ENCODE data around the gene DPEP3. TPM values are rescaled to one million over a fixed set of nuclear protein-coding genes. Genes with fewer than 3 reads are reported as not detected.

Gene DPEP3
- polyA plus RNA-seq, 3 donors, result 0.20 to 1.8 (median 0.25) TPM

DNA sequence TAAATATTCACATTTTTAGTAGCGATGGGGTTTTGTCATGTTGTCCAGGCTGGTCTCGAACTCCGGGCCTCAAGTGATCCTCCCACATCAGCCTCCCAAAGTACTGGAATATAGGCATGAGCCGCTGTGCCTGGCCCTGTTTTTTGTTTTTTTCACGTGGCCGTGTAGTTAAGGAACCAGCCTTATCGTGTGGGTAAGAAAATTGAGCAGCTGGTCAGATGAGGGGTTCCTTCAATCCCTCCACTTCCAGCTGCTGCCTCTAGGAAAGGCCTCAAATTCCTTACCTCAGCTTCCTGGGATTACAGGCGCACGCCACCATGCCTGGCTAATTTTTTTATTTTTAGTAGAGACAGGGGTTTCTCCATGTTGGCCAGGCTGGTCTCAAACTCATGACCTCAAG, 24.9 kb upstream of the DPEP3 start:
- peak overlapping the region; percentile 17 to 67 for H3K4me3 Mint-ChIP-seq
- Histone ChIP-seq H3K27ac (ENCODE audit: low read depth in 1 of 2, low read length in 2 of 2) (peak overlapping the region; percentile 93 to 97), H3K4me3 (replicated peaks in 1 of 3; ENCODE audit: low read depth in 2 of 3, low read length in 3 of 3) (peak overlapping the region in 1 of 3 experiments; percentile 26), H3K9me3 (replicated peaks in 1 of 2; ENCODE audit: control insufficient read depth in 1 of 2, insufficient read depth in 1 of 2, low read length in 2 of 2) (no peaks in the 10 kb centered on the region), H3K27me3 (ENCODE audit: control insufficient read depth in 2 of 2, insufficient read depth in 2 of 2, low read length in 2 of 2) (no peaks in the 10 kb centered on the region), H3K79me2 (ENCODE audit: insufficient read depth, low read length) (no peaks in the 10 kb centered on the region), H4K20me1 (ENCODE audit: insufficient read depth, low read length) (no peaks in the 10 kb centered on the region), H3K4me1 (ENCODE audit: control insufficient read depth in 1 of 2, insufficient read depth in 2 of 2, low read length in 2 of 2) (peaks cover 59 to 63% of the 10 kb centered on the region in 2 donors), H3K36me3 (replicated peaks in 1 of 2; ENCODE audit: control insufficient read depth in 1 of 2, insufficient read depth in 2 of 2, low read length in 2 of 2) (no peaks in the 10 kb centered on the region), H2AFZ (ENCODE audit: insufficient read depth, low read depth, low read length, poor library complexity, severe bottlenecking) (no peak overlapping the region), H3K4me2 (replicated peaks; ENCODE audit: extremely low read depth, low read length, poor library complexity, severe bottlenecking) (no peak overlapping the region), H3K9ac (ENCODE audit: insufficient read depth, low read length, poor library complexity, severe bottlenecking) (peak overlapping the region; percentile 62)
- WGBS (ENCODE audit: insufficient coverage), result no CpG with 5 or more reads among the region's 9 CpGs
- peaks cover 52% of the 10 kb centered on the region for H3K4me1 Mint-ChIP-seq
- H3K36me3 Mint-ChIP-seq, result peaks cover 0 to 3% of the 10 kb centered on the region in 2 donors
- H3K27me3 Mint-ChIP-seq (ENCODE audit: low read depth in 3 of 3), result peaks cover 0 to 3% (median 0%) of the 10 kb centered on the region in 3 donors
- no peak for TF ChIP-seq CTCF (IDR thresholded peaks at IDR 0.05)
- peak overlapping the region; percentile 99 to 100 (median 99) for H3K27ac Mint-ChIP-seq
- intact Hi-C loops (cut with micrococcal nuclease), result no loop called here
- no peak for DNase-seq
- peaks cover 0 to 5% (median 0%) of the 10 kb centered on the region in 7 donors for H3K9me3 Mint-ChIP-seq

DNA sequence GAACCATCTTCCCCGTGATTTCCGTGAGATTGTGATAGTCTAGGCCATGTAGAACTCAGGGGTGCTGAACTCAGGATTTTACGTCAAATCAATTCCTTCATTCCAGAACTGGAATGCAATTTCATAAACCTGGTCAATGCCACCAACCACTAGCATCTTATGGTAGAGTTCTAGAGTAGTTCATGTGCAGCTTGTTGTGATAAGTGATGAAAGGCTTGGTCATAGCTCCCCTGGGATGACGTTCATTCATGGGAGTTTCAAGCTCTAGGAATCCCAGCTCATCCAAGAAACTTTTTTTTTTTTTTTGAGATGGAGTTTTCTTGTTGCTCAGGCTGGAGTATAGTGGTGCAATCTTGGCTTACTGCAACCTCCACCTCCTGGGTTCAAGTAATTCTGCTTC, 22.7 kb upstream of the DPEP3 start:
- WGBS (ENCODE audit: insufficient coverage), result no CpG with 5 or more reads among the region's 4 CpGs
- Mint-ChIP-seq H3K4me3 (no peak overlapping the region), H3K27ac (no peak overlapping the region), H3K36me3 (peaks cover 0 to 11% of the 10 kb centered on the region in 2 donors), H3K9me3 (peaks cover 0 to 10% (median 2%) of the 10 kb centered on the region in 7 donors), H3K4me1 (peaks cover 59% of the 10 kb centered on the region), H3K27me3 (ENCODE audit: low read depth in 3 of 3) (peaks cover 0 to 3% (median 0%) of the 10 kb centered on the region in 3 donors)
- no peaks in the 10 kb centered on the region for H3K36me3 ChIP-seq (replicated peaks in 1 of 2; ENCODE audit: control insufficient read depth in 1 of 2, insufficient read depth in 2 of 2, low read length in 2 of 2)
- H3K27me3 ChIP-seq (ENCODE audit: control insufficient read depth in 2 of 2, insufficient read depth in 2 of 2, low read length in 2 of 2), result no peaks in the 10 kb centered on the region
- peaks cover 15% of the 10 kb centered on the region for H3K79me2 ChIP-seq (ENCODE audit: insufficient read depth, low read length)
- no peak for DNase-seq
- H3K4me2 ChIP-seq (replicated peaks; ENCODE audit: extremely low read depth, low read length, poor library complexity, severe bottlenecking), result no peak overlapping the region
- no peak overlapping the region for H3K4me3 ChIP-seq (replicated peaks in 1 of 3; ENCODE audit: low read depth in 2 of 3, low read length in 3 of 3)
- no peak for TF ChIP-seq CTCF (IDR thresholded peaks at IDR 0.05)
- H3K9me3 ChIP-seq (replicated peaks in 1 of 2; ENCODE audit: control insufficient read depth in 1 of 2, insufficient read depth in 1 of 2, low read length in 2 of 2), result peaks cover 0 to 5% of the 10 kb centered on the region in 2 donors
- H4K20me1 ChIP-seq (ENCODE audit: insufficient read depth, low read length), result no peaks in the 10 kb centered on the region
- H2AFZ ChIP-seq (ENCODE audit: insufficient read depth, low read depth, low read length, poor library complexity, severe bottlenecking), result no peak overlapping the region
- H3K27ac ChIP-seq (ENCODE audit: low read depth in 1 of 2, low read length in 2 of 2), result no peak overlapping the region
- H3K4me1 ChIP-seq (ENCODE audit: control insufficient read depth in 1 of 2, insufficient read depth in 2 of 2, low read length in 2 of 2), result peaks cover 73 to 78% of the 10 kb centered on the region in 2 donors
- intact Hi-C loops (cut with micrococcal nuclease), result no loop called here
- H3K9ac ChIP-seq (ENCODE audit: insufficient read depth, low read length, poor library complexity, severe bottlenecking), result no peak overlapping the region

All from CD14-positive monocyte (primary cell).